H1 (cell line): ENCODE measurements around the gene C17orf107. TPM values are rescaled to one million over a fixed set of nuclear protein-coding genes. Genes with fewer than 3 reads are reported as not detected.
A peak's percentile ranks its signal among the peaks of the same experiment; 100 is the strongest.

Source experiments
- CTCF ChIA-PET: fragments of 300-600 bp; sonication (Branson Sonifier 250); formaldehyde crosslinking; loops from one replicate; lab custom pipeline; 2021; ENCODE audit not compliant: partially characterized antibody; lab: Charles Lee
- POLR2A ChIA-PET: fragments of 300-600 bp; sonication (Branson Sonifier 250); formaldehyde crosslinking; loops from one replicate; lab custom pipeline; 2021; ENCODE audit warnings: inconsistent platforms; ENCODE audit not compliant: partially characterized antibody; lab: Charles Lee
- DNase-seq, 2 experiments: peaks; one replicate each; pipeline versions ENCODE4 v3.0.0 to v3.0.0-alpha.2; 2010 to 2022; ENCODE audit warnings: low spot score in 2 of 2, low read depth in 1 of 2, mixed read lengths in 1 of 2
- FAIRE-seq: peaks from 2 replicates; lab custom pipeline; 2011; peaks lifted over from hg19 to GRCh38; lab: Jason Lieb, UNC
- H2AFZ ChIP-seq: 2 replicates; pipeline ENCODE4 v1.8.1; 2012; ENCODE audit warnings: low read length, inconsistent platforms
- H2AK5ac ChIP-seq: 2 replicates; pipeline ENCODE4 v1.6.1; 2013; ENCODE audit warnings: low read depth, low read length
- H2BK120ac ChIP-seq: replicated peaks from 2 replicates; pipeline ENCODE3; 2013; ENCODE audit warnings: low read depth, low read length, inconsistent platforms
- H2BK12ac ChIP-seq: 2 replicates; pipeline ENCODE4 v1.6.1; 2013; ENCODE audit warnings: low read depth, low read length
- H2BK15ac ChIP-seq: 2 replicates; pipeline ENCODE4 v1.6.1; 2013; ENCODE audit warnings: low read length
- H2BK20ac ChIP-seq: 2 replicates; pipeline ENCODE4 v1.6.1; 2013; ENCODE audit warnings: low read length
- H2BK5ac ChIP-seq: 2 replicates; pipeline ENCODE4 v1.6.1; 2013; ENCODE audit warnings: low read depth, low read length
- H3K14ac ChIP-seq: 2 replicates; pipeline ENCODE4 v1.6.1; 2013; ENCODE audit warnings: inconsistent platforms; ENCODE audit not compliant: insufficient read length
- H3K18ac ChIP-seq: 2 replicates; pipeline ENCODE4 v1.6.1; 2013; ENCODE audit warnings: low read length; ENCODE audit errors: extremely low read depth
- H3K23ac ChIP-seq: 2 replicates; pipeline ENCODE4 v1.6.1; 2013; ENCODE audit warnings: inconsistent platforms; ENCODE audit not compliant: insufficient read length
- H3K23me2 ChIP-seq: 2 replicates; pipeline ENCODE4 v1.6.1; 2013; ENCODE audit warnings: low read depth, low read length
- H3K27ac ChIP-seq: 2 replicates; pipeline ENCODE4 v1.6.1; 2011; ENCODE audit warnings: low read depth, low read length, inconsistent platforms
- H3K27me3 ChIP-seq, 4 experiments: replicated peaks in 1 of 4; 1 replicate in 1 of 4; 2 replicates in 3 of 4; pipeline versions ENCODE4 v1.6.1 to v1.8.1; 2011 to 2013; ENCODE audit warnings: low read length in 3 of 4, mild to moderate bottlenecking in 3 of 4, inconsistent platforms in 2 of 4, mixed read lengths in 2 of 4, moderate library complexity in 1 of 4; ENCODE audit not compliant: control insufficient read depth in 3 of 4, insufficient read depth in 3 of 4; ENCODE audit errors: extremely low read depth in 1 of 4
- H3K36me3 ChIP-seq, 4 experiments: 2 replicates each; pipeline versions ENCODE4 v1.6.1 to v1.8.1; 2011 to 2013; ENCODE audit warnings: mild to moderate bottlenecking in 4 of 4, low read length in 3 of 4, moderate library complexity in 2 of 4, control low read depth in 1 of 4, inconsistent platforms in 1 of 4; ENCODE audit not compliant: insufficient read depth in 4 of 4, control insufficient read depth in 2 of 4
- H3K4ac ChIP-seq: replicated peaks from 2 replicates; pipeline ENCODE3; 2013; ENCODE audit warnings: low read length, low read depth, mixed read lengths, inconsistent platforms; ENCODE audit not compliant: insufficient read length
- H3K4me1 ChIP-seq, 4 experiments: replicated peaks in 1 of 4; 1 replicate in 1 of 4; 2 replicates in 3 of 4; pipeline versions ENCODE4 v1.6.1 to v1.8.1; 2011 to 2013; ENCODE audit warnings: low read length in 3 of 4, inconsistent platforms in 2 of 4, mixed read lengths in 1 of 4; ENCODE audit not compliant: insufficient read depth in 4 of 4, control insufficient read depth in 3 of 4
- H3K4me2 ChIP-seq, 2 experiments: 2 replicates each; pipeline versions ENCODE4 v1.6.1 to v1.8.1; 2011 to 2013; ENCODE audit warnings: low read depth in 2 of 2, low read length in 2 of 2, control low read depth in 1 of 2, inconsistent platforms in 1 of 2, mild to moderate bottlenecking in 1 of 2; ENCODE audit not compliant: insufficient read depth in 1 of 2
- H3K4me3 ChIP-seq, 4 experiments: fragments of 200-600, 300-600 bp in 1 of 4; sonication (generic), shearing (Covaris generic), sonication (Bioruptor Twin) in 1 of 4; 2 replicates each; pipeline versions ENCODE4 v1.5.1 to v1.8.1; 2011 to 2016; ENCODE audit warnings: low read length in 4 of 4, low read depth in 3 of 4, control low read depth in 2 of 4, inconsistent platforms in 2 of 4, mild to moderate bottlenecking in 2 of 4, mixed read lengths in 1 of 4, moderate library complexity in 1 of 4; ENCODE audit not compliant: insufficient read depth in 2 of 4; ENCODE audit errors: extremely low read depth in 1 of 4
- H3K56ac ChIP-seq: replicated peaks from 2 replicates; pipeline ENCODE3; 2013; ENCODE audit warnings: low read depth, mild to moderate bottlenecking, mixed read lengths, low read length, inconsistent platforms; ENCODE audit not compliant: insufficient read length
- H3K79me1 ChIP-seq: 2 replicates; pipeline ENCODE4 v1.6.1; 2013; ENCODE audit warnings: low read depth, low read length, control low read depth
- H3K79me2 ChIP-seq, 2 experiments: 2 replicates each; pipeline versions ENCODE4 v1.6.1 to v1.8.1; 2012 to 2013; ENCODE audit warnings: low read length in 2 of 2, mild to moderate bottlenecking in 2 of 2, inconsistent platforms in 1 of 2; ENCODE audit not compliant: insufficient read depth in 2 of 2, control insufficient read depth in 1 of 2
- H3K9ac ChIP-seq, 4 experiments: replicated peaks in 1 of 4; 1 replicate in 1 of 4; 2 replicates in 3 of 4; pipeline versions ENCODE4 v1.6.1 to v1.8.1; 2011 to 2013; ENCODE audit warnings: low read depth in 3 of 4, low read length in 3 of 4, control low read depth in 2 of 4, mild to moderate bottlenecking in 2 of 4, moderate library complexity in 2 of 4, inconsistent platforms in 1 of 4; ENCODE audit errors: extremely low read depth in 1 of 4
- H3K9me3 ChIP-seq, 2 experiments: 2 replicates each; pipeline versions ENCODE4 v1.6.1 to v1.8.1; 2012 to 2013; ENCODE audit warnings: mild to moderate bottlenecking in 2 of 2, moderate library complexity in 2 of 2, control low read depth in 1 of 2, inconsistent platforms in 1 of 2, low read depth in 1 of 2, low read length in 1 of 2, mixed read lengths in 1 of 2; ENCODE audit not compliant: insufficient read depth in 2 of 2
- H4K20me1 ChIP-seq, 2 experiments: replicated peaks in 1 of 2; 2 replicates each; pipeline versions ENCODE3 to v1.8.1; 2011 to 2013; ENCODE audit warnings: inconsistent platforms in 2 of 2, low read length in 2 of 2, mild to moderate bottlenecking in 1 of 2; ENCODE audit not compliant: insufficient read depth in 2 of 2, control insufficient read depth in 1 of 2
- H4K5ac ChIP-seq: 2 replicates; pipeline ENCODE4 v1.6.1; 2013; ENCODE audit warnings: low read length, low read depth, mixed read lengths, inconsistent platforms; ENCODE audit not compliant: insufficient read length
- H4K8ac ChIP-seq: 2 replicates; pipeline ENCODE4 v1.8.0; 2013; ENCODE audit warnings: mild to moderate bottlenecking, moderate library complexity, low read length, inconsistent platforms; ENCODE audit not compliant: insufficient read depth; ENCODE audit errors: extremely low read depth
- H4K91ac ChIP-seq: replicated peaks from 2 replicates; pipeline ENCODE3; 2013; ENCODE audit warnings: low read length, mixed read lengths, inconsistent platforms; ENCODE audit not compliant: insufficient read length
- NANOG ChIP-seq: IDR thresholded peaks from 2 replicates; pipeline ENCODE4 v1.6.1; 2011; ENCODE audit warnings: low read length, low read depth, mild to moderate bottlenecking, inconsistent platforms; ENCODE audit not compliant: insufficient read depth, poor library complexity, severe bottlenecking
- WGBS, 2 experiments: shearing (Covaris generic) in 1 of 2; methylation state at CpG; one replicate each; pipeline versions ENCODE4 v1.1.6 to v1.1.7; 2013 to 2015; ENCODE audit warnings: low lambda C conversion rate in 2 of 2, mixed read lengths in 2 of 2, inconsistent platforms in 1 of 2, low coverage in 1 of 2, missing lambda C conversion rate in 1 of 2; ENCODE audit not compliant: insufficient replicate concordance in 2 of 2, insufficient coverage in 1 of 2, insufficient read length in 1 of 2; ENCODE audit errors: extremely low coverage in 1 of 2, missing lambda C conversion rate in 1 of 2; 5-methylcytosine and 5-hydroxymethylcytosine counted together
- polyA plus RNA-seq, 7 experiments: library from polyadenylated mRNA; depleted of rRNA in 3 of 7; stranded (reverse) in 5 of 7; unstranded in 2 of 7; fragments of >200 nt in 5 of 7; fragments of 200-250 nt in 2 of 7; gene quantifications; 1 replicate in 5 of 7; 2 replicates in 1 of 7; 4 replicates in 1 of 7; pipeline versions ENCODE4 v1.2.1 to v1.2.3, GENCODE V29; 2011 to 2013; ENCODE audit warnings: missing spikeins in 2 of 7, mixed read lengths in 2 of 7
- total RNA-seq: library from RNA; stranded (reverse); fragmentation: NEBNext Ultra II Directional; extraction: Animal tissue kit (Norgen Biotek cat#: 25700); gene quantifications from 2 replicates; pipeline ENCODE4 v1.2.1, GENCODE V29; 2021

The C17orf107 gene
- total and polyA plus RNA-seq, 2 of the 8 experiments (the other 6 are each of a cell fraction or from before 2014, with no cell fraction given) = 0.39 to 0.45 TPM

- no peak within 1 kb of the TSS for H3K4me2 ChIP-seq
- no peak within 1 kb of the TSS for H4K5ac ChIP-seq
- H2BK120ac ChIP-seq = no peak within 1 kb of the TSS
- H3K56ac ChIP-seq = no peak within 1 kb of the TSS
- H2BK20ac ChIP-seq = no peak within 1 kb of the TSS
- no peak within 1 kb of the TSS for H3K18ac ChIP-seq
- no peak within 1 kb of the TSS for H3K9ac ChIP-seq
- H4K20me1 ChIP-seq = peaks cover 0 to 1% of the 10 kb centered on the region in 2 experiments
- H2AFZ ChIP-seq = no peak within 1 kb of the TSS
- no peak for TF ChIP-seq NANOG
- H2BK12ac ChIP-seq = no peak within 1 kb of the TSS
- H3K27me3 ChIP-seq = no peaks in the 10 kb centered on the region
- H4K8ac ChIP-seq = no peak within 1 kb of the TSS
- no peaks in the 10 kb centered on the region for H3K79me2 ChIP-seq
- FAIRE-seq = no peak
- no peak within 1 kb of the TSS for H2BK15ac ChIP-seq
- no peak within 1 kb of the TSS for H3K4me3 ChIP-seq
- no peak within 1 kb of the TSS for H4K91ac ChIP-seq
- H3K4me1 ChIP-seq = peaks cover 0 to 3% (median 0%) of the 10 kb centered on the region in 4 experiments; a peak in 3 of 7 replicates
- H3K79me1 ChIP-seq = no peaks in the 10 kb centered on the region; the same call in 1 of the 2 replicates
- no peak within 1 kb of the TSS for H3K23ac ChIP-seq
- WGBS, 2 experiments = 90% methylated on average over 12 of the region's 14 CpGs; no CpG with 5 or more reads in 1 of the 2 experiments
- no peak for DNase-seq
- no peak within 1 kb of the TSS for H3K4ac ChIP-seq
- POLR2A ChIA-PET = interaction anchor here (0.5 to 6.5 kb wide), 12 partner anchors 6 to 128 kb away, joined by 3 to 60 read pairs (median 6); partner anchors contain the start of genes ENO3, PFN1, RNF167 and SLC25A11
- H3K14ac ChIP-seq = no peak within 1 kb of the TSS
- H3K27ac ChIP-seq = no peak within 1 kb of the TSS
- no peaks in the 10 kb centered on the region for H3K9me3 ChIP-seq
- H3K36me3 ChIP-seq = peaks cover 0 to 2% (median under 1%) of the 10 kb centered on the region in 4 experiments; a peak in 3 of 8 replicates
- H3K23me2 ChIP-seq = no peaks in the 10 kb centered on the region
- CTCF ChIA-PET = interaction anchor here (1.2 to 1.5 kb wide), 4 partner anchors 9 to 41 kb away, joined by 4 to 10 read pairs (median 4); no protein-coding TSS in a partner anchor
- H2BK5ac ChIP-seq = peak within 1 kb of the TSS; percentile 39; the same call in 1 of the 2 replicates
- H2AK5ac ChIP-seq = no peak within 1 kb of the TSS
These were observed 32.6 kb downstream of the C17orf107 start, which contains the start of gene GP1BA for GRCh38 chr17:4931963-4932362. Gene GP1BA, plus strand, starts transcription at chr17:4932277. Its CDS starts 328 bp downstream, at chr17:4932605.
